HG03354 (cell line): ENCODE measurements around the gene HUS1.
"Not testable (repeated sequence)": the region's sequence is repeated elsewhere in the genome, so short reads cannot be mapped to it uniquely, and the experiment has no call there.

Source experiments
- ATAC-seq: cut with Tn5 transposase; IDR thresholded peaks from one replicate; pipeline ENCODE4 v1.9.1; 2021; ENCODE audit warnings: mild to moderate bottlenecking; ENCODE audit not compliant: unreplicated experiment, poor library complexity, severe bottlenecking

HUS1 gene

GRCh38 chr7:47946581-47947354, 32.6 kb downstream of the HUS1 start:
- ATAC-seq, result no peak

DNA sequence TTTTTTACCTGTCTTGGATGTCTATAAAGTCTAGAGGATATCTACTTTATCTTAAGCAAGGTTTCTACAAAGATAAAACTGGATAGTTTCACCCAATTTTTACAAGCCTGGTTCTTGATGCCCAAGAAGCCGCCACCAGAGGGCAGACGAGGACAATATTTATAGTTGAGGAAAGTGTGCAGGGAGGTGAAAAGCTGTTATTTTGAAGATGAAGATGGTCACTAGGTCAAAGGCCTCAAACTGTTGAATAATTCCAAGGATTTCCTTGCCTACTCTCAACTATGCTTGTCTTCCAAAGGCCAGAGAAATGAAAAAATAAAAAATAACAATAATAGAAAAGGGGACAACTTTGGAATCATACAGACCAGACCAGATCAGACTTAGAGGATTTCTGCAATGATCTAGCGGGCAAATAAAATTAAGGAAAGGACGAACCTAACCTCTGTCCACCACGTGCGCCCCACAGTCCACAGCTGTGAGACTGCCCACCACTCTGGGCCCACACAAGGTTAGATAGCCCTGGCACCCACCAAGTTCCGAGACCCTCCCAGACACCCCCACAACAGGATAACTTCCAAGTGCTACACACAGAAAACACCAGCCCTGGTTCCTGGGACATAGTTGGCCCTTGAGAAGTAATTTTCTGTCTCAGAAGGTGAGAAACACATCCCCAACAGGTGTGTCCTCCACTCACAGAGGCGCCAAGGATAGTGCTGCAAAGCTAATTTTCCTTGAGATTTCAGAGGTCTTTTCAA, 34.0 kb downstream of the HUS1 start:
- peak; percentile 57 for ATAC-seq

- ATAC-seq, result peak; percentile 17
These were observed 34.7 kb downstream of the HUS1 start for GRCh38 chr7:47944536-47945260.

DNA sequence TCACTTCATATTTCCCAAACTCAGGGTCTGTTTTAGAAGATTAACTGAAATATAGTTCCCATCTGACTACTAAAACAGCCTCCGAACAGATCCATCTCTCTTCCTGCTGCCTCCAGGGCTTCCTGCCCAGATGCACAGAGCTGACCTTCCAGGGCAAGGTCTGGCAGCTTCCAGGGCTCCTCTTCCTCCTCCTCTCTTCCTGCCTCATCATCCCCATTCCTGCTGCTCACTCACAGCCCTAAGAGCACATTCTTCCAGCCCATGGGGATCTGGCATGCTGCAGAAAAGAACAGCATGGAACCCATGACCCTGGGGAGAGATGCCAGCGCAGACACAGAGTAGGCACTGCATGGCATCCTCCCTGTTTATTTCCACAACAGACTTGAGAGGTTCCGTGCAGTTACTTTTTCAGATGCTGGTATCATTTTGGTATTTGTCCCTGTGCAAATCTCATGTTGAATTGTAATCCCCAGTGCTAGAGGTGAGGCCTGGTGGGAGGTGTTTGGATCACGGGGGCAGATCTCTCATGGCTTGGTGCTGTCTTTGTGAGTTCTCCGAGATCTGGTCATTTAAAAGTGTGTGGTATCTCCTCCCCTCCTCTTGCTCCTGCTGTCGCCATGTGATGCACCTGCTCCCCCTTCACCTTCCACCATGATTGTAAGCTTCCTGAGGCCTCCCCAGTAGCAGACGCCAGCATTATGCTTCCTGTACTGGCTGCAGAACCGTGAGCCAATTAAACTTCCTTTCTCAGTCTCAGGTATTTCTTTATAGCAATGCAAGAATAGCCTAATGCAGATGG, 35.5 kb downstream of the HUS1 start:
- ATAC-seq, result no peak

DNA sequence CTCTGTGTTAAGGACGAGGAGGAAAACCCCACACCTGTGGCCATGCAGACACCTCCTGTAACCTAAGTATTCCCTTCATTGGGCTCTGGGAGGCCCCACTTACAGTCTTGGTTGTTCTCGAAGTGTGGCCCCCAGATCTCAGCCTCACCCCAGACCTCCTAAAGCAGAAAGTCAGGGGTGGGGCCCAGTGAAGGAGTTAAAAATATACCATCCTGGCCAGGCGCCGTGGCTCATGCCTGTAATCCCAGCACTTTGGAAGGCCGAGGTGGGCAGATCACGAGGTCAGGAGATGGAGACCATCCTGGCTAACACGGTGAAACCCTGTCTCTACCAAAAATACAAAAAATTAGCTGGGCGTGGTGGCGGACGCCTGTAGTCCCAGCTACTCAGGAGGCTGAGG, 36.8 kb downstream of the HUS1 start:
- ATAC-seq, result not testable (repeated sequence)

- no peak for ATAC-seq
These were observed 37.3 kb downstream of the HUS1 start for GRCh38 chr7:47942132-47942531.

GRCh38 chr7:47941136-47941844, 38.1 kb downstream of the HUS1 start:
- ATAC-seq, result no peak

- no peak for ATAC-seq
These were observed 39.1 kb downstream of the HUS1 start for GRCh38 chr7:47940088-47941013.

DNA sequence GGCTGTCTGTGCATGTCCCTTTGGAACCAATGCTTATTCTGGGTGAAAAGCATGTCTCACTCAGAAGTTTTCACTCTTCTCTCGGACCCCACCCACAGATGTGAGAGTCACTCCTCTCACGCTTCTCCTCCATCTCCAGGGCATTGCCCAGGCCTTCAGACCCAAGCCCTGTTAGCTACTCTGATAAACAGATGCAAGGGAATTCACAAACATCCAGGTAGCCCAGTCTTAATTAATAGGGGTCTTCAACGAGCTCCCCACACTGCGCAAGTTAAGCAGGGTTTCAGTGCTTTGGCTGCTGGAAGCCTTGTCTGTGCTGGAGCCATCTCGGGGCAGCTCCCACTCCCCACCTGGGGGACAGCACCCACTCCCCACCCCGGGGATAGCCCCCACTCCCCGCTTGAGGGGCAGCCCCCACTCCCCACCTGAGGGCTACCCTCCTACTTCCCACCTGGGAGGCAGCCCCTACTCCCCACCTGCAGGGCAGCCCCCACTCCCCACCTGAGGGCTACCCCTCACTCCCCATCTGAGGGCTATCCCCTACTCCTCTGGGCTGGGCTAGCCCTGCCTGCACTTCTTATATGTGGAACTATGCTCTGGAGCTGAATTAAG, 39.9 kb downstream of the HUS1 start:
- no peak for ATAC-seq

GRCh38 chr7:47938574-47939165, 40.7 kb downstream of the HUS1 start:
- ATAC-seq, result no peak

GRCh38 chr7:47937711-47938573, 41.5 kb downstream of the HUS1 start:
- ATAC-seq, result peak; percentile 53

- ATAC-seq, result peak; percentile 95
These were observed 42.2 kb downstream of the HUS1 start for GRCh38 chr7:47937065-47937687.

- no peak for ATAC-seq
These were observed 43.1 kb downstream of the HUS1 start for GRCh38 chr7:47936323-47936722.

DNA sequence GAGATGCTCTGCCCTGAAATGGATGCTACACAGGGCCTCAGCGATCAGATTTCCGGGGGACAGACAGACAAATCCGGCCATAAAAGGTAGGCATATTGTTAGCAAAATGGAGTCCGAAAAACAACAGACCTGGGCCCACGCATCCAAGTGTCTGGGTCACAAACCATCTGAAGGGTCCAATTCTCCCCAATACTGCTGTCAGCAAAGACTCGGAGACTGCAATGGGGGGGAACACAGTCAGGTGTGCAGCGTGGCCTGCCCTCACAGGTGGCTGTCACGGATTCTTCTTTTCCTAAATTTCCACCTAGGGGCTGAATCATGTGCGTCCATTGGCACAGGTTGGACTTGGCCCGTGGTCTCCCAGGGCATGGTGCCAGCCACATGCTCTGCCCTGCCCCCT, 44.1 kb downstream of the HUS1 start:
- ATAC-seq, result no peak

DNA sequence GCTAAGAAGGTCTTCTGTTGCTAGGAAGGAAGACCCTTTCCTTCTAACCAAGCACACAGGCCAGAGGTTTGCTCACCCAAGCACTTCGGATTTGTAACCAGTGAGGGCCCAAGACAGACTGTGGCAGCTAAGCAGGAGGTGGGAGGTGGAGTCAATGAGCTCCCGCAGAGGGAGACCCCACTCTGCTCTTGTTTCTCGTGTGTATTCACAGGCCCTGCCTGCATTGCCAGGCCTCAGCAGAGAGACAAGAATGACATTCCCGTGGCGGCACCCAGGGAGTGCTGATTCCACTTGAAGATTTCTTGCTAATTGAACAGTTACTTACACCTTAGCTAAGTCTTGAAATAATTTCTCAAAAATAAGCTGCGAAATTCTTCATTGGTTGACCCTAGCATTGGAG, 44.6 kb downstream of the HUS1 start:
- ATAC-seq, result no peak

GRCh38 chr7:47933215-47933614, 46.2 kb downstream of the HUS1 start:
- ATAC-seq, result no peak
